LHCN-M2 (cell line): ENCODE results near the gene HBEGF. TPM values are rescaled to one million over a fixed set of nuclear protein-coding genes. Genes with fewer than 3 reads are reported as not detected.
A peak's percentile ranks its signal among the peaks of the same experiment; 100 is the strongest.
"Not testable (repeated sequence)": the region's sequence is repeated elsewhere in the genome, so short reads cannot be mapped to it uniquely, and the experiment has no call there.

Source experiments
- DNase-seq: peaks from one replicate; pipeline ENCODE4 v3.0.0-alpha.2; 2012; ENCODE audit warnings: low read depth
- total RNA-seq: library from RNA; depleted of rRNA; stranded (reverse); fragments of >200 nt; gene quantifications from 2 replicates; pipeline ENCODE4 v1.2.3, GENCODE V29; 2014

The HBEGF gene
- total RNA-seq, 1 experiment from 2014 or later: 1.8 TPM

DNA sequence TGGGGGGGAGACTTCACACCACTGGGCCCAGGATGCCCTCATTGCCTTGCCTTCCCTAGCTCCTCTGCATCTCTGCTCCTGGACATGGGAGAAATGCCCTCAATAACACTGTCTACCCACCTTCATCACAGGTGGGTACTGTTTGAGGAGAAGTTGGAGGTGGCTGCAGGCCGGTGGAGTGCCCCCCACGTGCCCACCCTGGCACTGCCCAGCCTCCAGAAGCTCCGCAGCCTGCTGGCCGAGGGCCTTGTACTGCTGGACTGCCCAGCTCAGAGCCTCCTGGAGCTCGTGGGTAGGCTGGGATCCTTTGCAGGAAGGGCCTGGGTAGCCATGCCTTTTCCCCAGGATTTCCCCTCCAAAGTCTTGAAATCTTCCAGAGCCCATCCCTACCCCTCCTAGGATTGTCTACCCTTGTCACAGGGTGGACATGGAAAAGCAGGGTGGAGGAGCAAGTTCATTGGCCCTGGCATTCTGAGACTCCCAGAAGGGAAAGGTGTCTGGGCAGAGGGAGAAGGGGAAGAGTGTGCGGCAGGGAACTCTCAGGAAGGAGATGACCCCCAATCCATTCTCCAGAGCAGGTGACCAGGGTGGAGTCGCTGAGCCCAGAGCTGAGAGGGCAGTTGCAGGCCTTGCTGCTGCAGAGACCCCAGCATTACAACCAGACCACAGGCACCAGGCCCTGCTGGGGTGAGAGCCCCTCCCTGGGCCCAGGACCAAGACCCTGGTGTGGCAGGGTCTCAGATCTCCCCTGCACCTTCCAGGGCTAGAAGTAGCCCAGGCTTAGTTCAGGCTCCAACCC is 14.5 kb upstream of the HBEGF start:
- DNase-seq: no peak

DNA sequence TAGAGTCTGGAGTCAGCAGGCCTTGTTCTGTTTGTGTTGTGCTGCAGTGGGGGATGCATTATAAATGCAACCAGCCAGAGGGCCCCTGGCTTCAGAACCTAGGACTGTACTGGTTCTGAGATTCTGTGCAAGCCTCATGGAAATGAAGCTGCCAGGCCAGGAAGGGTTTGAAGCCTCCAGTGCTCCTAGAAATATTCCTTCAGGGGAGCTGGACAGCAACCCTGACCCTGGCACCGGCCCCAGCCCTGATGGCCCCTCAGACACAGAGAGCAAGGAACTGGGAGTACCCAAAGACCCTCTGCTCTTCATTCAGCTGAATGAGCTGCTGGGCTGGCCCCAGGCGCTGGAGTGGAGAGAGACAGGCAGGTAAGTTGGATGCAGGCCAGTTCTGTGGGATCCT is 13.7 kb upstream of the HBEGF start, which contains the start of gene SLC4A9:
SLC4A9 (plus strand) TSS at position 94 of the 400 bp plus-strand sequence; CDS start at position 137, 43 bp downstream.
- DNase-seq: no peak

DNA sequence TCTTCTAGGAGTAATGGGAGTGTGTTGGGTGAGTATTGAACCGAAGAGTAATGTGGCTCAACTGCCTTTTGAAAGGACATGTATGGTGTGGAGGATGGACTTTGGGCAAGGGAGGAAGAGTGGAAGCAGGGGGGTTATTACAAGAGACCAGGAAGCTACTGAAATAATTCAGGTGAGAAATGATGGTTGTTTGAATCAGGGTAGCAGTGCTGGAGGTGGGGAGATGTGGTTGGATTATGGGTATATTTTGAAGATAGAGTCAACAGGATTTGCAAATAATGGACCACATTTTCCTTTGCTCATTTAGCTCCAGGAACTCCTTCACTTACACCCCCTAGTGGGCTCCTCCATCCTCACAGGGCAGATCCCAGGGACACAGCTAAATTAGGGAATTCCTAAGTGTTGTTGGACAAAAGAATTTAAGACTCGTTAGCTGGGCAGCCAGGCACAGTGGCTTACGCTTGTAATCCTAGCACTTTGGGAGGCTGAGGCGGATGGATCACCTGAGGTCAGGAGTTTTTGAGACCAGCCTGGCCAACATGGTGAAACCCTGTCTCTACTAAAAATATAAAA is 12.4 kb upstream of the HBEGF start:
- DNase-seq: peak; percentile 47

DNA sequence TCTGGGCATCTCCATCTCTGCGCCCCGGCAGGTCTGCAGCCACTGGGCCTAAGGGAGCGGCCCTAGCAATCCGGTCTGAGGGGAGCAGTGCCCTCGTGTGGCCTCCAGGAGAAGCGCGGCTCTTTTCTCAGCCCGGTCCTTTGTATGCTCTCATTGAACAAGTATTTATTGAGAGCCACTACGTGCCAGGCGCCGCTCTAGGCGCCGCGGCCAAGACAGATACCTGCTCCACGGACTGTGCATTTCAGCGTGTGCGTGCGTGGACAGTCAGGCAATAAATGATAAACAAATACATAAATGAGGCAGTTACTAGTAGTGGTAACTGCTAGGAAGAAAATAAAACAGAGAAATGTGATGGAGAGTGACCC is 11.3 kb upstream of the HBEGF start:
- DNase-seq: peak; percentile 74

DNA sequence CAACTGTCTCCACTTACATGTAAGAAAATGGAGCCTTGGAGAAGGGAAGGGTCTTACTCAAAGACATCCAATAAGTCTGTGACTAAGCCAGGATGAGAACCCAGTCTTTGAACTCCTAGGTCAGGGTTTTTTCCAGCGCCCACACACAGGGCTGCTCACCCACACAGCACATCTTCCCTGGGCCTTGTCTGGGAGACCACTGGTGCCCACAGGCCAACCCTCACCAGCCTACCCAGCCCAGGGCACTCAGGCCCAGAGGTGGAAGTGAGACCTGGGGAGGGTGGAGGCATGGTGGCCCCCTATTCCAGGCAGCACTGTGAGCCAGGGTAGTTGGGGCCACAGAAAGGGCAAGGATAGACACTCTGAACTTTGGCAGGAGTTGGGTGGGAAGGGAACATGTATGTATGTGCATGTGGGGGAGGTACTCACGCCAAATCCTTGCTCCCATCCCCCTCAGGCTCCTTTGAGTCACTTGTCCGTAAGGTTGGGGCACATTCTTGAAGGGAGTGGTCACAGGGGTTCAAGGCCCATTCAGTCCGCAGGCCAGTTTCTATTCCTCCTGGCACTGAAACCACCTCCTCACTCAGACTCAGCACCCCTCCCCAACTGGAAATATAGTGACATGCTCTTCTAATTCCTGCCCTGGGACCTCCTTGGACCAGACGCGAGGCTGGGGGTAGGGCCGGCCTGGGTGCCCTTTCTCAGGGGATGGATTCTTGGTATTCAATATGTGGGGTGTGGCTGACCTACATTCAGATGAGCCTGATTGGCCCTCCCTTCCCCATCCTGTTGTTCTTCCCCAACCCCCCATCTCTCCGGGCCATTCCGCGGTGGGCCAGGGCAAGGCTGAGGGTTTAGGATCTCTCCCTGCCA is 10.7 kb upstream of the HBEGF start:
- DNase-seq: no peak

DNA sequence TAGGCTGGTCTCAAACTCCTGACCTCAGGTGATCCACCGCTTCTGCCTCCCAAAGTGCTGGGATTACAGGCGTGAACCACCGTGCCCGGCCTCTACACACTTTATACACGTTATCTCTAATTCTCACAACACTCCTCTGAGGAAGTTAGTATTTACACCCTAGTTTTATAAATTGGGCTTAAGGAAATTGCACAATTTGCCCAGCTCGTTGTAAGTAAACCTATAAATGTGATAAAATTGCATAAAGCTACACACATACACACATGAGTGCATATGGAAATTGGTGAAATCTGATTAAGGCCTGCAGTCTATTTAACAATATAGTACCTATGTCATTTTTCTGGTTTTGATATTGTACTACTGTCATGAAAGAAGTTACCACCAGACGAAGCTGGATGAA is 9.1 kb upstream of the HBEGF start:
- no peak for DNase-seq

DNA sequence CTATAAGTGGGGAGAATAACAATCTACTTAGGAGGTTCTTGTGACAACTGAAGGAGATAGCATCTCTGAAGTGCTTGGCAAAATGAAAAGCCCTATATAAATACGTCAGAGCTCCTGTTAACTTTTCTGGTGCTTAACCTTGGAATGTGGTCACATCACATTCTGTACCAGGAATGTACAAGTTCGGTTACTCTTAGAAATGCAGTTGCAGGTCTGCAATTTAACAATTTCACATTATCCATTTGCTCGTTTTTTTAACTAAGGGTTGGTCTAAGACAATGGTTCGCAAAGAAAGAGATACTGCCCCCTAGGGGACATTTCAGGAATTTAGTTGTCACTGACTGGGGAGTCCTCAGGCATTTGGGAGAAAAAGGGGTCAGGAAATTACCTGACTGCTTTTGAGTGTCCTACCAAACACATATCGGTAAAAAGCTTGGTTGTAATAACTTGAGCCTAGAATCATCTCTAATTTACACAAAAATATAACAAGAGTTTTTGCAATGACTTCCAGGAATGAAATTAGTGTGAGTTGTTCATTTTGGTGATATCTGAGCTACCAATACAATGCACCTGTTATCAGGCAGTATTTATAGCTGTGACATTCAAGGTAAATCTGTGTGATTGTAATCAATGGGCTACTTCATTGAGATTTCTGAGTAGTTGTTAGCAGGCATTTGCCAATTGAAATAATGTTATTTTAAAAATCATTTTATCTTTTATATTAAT is 5.4 kb upstream of the HBEGF start:
- peak; percentile 65 for DNase-seq

DNA sequence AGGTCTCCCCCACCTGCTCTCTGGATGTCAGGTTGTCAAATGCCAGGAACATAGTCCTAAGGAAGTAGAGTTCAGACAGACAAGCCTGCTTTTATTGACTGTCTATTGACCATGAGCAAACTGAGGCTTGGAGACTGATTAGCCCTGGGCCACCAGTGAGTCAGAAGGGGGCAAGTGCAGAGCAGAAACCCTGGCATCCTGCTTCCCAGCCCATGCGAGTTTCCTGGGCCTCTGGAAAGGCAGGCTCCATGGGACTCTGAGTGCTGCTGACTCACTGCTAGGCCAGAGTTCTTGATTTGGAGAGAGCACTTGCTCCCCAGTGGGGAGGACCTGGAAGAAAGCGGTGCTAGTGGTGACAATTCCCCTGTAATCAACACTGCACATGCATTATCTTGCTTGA is 2.8 kb upstream of the HBEGF start:
- no peak for DNase-seq

DNA sequence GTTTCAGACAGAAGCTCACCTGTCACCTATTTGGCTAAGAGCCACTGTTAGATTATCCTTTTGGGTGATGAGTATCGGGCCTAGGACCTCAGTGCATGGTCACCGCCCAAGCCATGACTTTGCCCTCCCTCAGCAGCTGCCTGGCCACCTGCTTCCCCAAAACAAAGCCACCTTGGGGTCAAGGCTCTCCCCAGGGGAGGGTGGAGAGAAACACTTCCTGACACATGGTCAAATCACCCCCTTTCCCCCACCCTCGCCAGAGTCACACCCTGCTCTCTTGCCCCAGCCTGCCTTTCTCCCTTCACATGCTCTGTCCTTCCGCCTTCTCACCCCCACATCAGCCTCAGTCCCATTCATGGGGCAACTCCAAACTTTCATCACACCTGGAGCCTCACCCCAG is 1.7 kb upstream of the HBEGF start:
- DNase-seq: no peak

DNA sequence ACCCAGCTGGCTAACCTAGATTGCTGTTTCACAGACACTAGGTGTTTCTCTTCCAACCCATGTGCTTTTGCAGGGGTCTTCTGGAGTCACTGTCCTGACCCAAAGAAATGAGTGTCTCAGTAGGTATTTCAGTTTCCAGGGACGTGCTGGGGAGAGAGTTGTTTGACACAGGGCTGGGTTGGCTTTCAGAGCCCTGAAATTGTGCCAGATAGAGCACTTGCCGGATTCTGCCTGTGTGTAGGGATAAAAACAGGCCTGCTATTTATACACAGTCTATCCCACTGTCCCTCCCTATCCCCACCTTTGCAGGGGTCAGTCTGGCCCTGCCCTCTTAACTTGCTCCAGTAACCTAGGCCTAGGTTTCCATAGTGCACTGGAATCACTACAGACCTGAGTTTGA is 957 bp upstream of the HBEGF start:
- DNase-seq: no peak

DNA sequence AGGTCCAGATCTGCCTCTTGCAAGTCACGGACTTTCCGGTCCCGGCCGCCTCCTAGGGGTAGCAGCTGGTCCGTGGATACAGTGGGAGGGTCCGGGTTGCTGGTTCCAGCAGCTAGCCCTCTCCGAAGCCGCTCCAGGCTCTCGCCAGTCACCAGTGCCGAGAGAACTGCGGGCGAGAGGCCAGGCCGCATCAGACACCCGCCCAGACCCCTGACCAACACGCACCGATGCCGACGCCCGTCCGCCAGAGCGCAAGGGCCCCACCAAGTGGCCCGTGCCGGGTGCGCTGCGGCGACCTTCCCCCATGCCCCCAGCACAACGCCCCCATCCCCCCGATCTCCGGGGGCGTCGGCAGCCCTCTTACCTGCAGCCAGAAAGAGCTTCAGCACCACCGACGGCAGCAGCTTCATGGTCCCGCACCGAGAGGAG is 470 bp downstream of the HBEGF start:
- peak; percentile 39 for DNase-seq

DNA sequence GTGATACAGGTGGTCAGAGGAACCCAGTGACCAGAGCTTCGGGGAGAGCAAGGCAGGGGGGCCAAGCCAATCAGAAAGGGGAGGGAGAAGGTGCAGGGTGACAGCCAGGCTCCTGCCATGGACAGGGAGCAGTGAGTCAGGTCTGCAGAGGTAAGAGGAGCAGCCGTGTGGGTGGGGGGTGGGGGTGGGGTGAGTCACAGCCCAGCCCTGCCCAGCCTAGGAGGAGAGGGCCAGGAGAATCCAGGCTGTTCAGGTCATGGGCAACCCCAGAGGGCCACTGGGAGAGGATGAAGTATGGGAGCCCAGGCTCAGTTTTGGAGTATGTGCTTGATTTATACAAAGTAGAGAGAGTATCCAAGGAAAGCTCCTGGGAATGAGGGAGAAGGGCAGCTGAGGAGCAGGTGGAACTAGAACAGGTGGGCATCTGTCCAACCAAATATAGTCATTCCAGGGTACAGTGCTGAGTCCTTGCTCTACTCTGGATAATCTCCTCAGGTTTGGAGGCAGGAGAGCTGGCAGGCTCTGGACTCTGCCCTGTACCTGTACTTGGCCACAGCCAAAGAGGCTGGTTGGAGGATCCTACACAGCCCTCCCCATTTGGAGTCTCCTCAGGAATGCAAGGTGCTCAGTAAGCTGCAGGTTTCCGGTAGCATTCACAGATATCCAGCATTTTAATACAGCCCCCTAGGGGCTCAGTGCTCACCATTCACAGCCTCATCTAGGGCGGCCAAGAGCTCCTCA is 1.6 kb downstream of the HBEGF start:
- DNase-seq: no peak

DNA sequence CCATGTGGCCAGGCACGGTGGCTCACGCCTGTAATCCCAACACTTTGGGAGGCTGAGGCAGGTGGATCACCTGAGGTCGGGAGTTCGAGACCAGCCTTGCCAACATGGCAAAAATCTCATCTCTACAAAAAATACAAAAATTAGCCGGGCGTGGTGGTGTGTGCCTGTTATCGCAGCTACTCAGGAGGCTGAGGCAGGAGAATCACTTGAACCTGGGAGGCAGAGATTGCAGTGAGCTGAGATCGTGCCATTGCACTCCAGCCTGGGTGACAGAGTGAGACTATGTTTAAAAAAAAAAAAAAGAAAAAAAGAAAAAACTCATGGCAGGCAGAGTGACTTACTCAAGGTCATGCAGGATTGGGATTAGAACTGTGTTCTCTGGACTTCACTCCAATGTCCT is 2.6 kb downstream of the HBEGF start:
- DNase-seq: not testable (repeated sequence)

DNA sequence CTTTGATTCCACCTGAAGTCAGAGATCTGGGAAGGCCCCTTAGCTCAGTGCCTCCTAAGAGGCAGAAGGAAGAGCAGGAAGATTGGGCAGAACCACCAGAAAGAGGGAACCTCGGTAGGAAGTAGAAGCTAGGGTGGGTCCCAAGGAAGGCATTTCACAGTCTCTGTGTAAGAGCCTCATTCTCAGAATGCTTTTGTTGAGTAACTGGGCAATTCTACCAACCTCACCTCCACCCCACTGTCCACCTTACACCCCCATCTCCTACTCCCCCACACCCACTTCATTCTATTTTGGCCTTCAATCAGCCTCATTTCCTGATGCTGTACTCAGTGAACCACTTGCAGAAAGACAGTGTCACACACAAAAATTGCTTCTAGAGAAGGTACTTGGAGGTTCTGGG is 3.5 kb downstream of the HBEGF start:
- DNase-seq: no peak

DNA sequence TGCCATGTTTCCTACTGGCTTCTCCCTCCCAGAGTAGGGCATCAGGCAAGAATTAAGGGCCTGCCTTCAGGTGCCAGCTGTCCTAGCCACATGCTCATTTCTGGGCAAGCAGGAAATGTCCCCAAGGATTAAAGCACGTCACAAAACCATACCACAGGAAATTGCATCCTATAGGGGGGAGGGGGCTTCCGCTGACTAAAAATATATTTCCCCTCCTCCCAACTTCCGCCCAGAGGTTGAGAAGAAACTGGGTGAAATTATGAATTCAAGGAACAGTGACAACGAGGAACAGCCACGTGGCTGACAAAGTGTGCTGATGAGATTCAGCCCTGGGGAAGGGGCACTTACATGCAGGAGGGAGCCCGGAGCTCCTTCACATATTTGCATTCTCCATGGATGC is 4.1 kb downstream of the HBEGF start:
- DNase-seq: no peak

DNA sequence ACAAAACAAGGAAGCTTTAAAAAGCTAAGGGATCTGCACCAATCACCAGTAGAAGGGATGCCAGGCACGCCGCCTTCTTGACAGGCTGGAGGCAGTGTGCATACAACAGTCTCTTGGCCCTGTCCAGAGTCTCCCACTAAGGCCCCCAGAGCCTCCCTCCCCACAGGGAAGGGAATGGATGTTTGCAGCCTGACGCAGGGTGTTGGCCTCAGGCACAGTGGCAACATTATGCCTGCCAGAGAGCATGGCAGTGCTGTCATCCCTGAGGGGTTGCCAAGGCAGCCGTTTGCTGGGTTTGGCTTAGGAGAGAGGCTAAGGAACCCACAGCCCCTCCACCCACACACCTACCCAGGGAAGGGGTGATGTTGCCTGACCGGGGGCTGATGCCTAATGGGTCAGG is 4.8 kb downstream of the HBEGF start:
- DNase-seq: no peak

DNA sequence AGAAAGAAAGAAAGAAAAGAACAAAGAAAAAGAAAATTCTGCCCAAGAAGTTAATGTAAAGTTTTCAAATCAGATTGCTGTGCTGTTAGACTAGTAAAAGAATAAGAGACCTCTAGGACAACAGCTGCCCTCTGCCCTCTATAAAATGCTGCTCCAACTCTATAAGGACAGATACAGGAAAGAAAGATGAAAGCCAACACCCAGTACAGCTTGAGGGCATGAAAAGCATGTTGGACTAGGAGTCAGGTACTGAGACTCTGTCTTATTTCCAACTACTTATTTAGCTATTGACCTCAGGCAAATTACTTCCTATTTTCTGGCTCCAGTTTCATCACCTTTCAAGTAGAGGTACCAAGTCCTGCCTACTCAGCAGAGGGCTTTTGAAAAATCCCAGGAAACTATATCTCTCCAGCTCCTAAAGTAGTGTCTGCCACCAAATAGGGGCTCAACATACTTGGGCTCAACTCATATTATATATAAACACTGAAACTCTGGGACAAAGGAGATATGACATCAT is 5.7 kb downstream of the HBEGF start:
- no peak for DNase-seq

DNA sequence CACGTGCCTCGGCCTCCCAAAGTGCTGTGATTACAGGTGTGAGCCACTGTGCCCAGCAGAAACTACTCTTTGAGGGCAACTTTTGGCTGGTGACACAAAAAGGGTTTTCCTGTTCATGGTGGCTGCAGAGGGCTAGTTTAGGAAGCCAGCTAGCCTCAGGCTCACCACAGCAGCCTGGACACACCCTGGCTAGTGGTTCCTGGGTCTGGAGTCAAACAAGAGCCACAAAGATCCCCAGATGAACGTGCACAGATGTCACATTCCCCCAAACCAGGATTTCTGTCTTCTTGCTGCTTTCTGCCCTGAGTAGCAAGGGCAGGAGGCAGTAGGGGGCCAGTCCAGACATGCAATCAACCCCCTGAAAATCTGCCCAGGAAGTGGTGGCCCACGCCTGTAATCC is 6.8 kb downstream of the HBEGF start:
- DNase-seq: peak; percentile 26

DNA sequence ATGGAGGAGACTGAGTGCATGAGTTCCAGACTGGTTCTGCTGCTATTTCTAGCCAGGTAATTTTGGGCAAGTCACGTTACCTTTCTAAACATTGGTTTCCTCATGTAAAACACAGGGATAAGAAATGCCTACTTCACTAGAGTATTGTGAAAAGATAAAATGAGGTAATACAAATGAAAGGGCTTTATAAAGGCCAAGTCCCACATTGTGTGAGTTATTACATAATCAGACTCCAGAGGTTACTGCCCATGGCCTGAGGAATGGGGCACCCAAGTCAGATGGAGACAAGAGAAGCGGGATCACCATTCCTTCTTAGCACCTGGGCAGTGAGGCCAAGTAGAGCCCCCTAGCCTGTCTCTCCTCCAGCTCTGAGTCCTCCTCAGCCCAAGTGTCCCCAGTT is 7.5 kb downstream of the HBEGF start:
- DNase-seq: no peak

DNA sequence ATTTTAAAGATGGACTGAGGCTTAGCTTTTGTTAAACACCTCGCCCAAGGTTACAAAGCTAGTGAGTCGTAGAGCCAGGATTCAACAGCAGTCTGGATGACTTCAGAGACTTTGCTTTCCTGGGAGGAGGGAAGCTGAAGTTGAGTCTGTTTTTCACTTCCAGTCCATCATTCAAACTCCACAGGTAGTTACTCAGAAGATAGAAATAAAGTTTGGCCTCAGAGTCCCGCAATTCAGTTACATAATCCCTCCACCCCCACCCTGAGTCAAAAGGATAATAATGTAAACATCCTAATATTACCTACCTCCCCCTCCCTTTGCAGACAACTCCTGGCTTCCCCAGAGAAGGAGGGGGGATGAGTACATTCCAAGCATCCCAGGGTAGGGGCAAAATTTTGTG is 8.1 kb downstream of the HBEGF start:
- peak; percentile 23 for DNase-seq

DNA sequence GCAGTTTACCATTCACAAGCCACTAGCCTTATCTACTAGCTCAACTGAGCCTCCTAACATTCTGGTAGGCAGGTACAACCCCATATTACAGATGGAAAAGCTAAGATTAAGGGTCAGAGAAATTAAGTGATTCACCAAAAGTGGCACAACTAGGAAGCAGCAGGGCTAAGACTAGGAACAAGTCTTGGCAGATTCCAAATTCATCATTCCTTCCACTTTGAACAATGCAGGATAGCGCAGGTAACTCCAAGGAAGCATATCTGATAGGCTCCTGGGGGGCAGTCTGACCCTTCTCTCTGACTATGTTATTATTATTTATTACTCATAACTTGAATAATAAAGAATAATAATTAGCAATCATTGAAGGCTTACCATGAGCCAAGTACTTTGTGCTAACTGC is 8.5 kb downstream of the HBEGF start:
- no peak for DNase-seq
